ENCODE measurements around the gene NAGLU.
A peak's percentile ranks its signal among the peaks of the same experiment; 100 is the strongest.

NAGLU gene

GRCh38 chr17:42536048-42536371 is at the start of gene NAGLU:
TSS of gene NAGLU (plus strand) at chr17:42536241. CDS start at chr17:42536273, 32 bp downstream.
- peak; percentile 67 for DNase-seq (ENCODE audit: low read depth)

- no peak for DNase-seq (ENCODE audit: low read depth)
Observed at GRCh38 chr17:42488032-42488431, 48.0 kb upstream of the NAGLU start.

- DNase-seq (ENCODE audit: low read depth), result no peak
Observed at GRCh38 chr17:42493319-42493718, 42.7 kb upstream of the NAGLU start.

GRCh38 chr17:42494673-42495072 is 41.4 kb upstream of the NAGLU start:
- DNase-seq (ENCODE audit: low read depth), result no peak

GRCh38 chr17:42498828-42499227 is 37.2 kb upstream of the NAGLU start:
- DNase-seq (ENCODE audit: low read depth), result no peak

GRCh38 chr17:42502091-42502490 is 34.0 kb upstream of the NAGLU start:
- no peak for DNase-seq (ENCODE audit: low read depth)

- no peak for DNase-seq (ENCODE audit: low read depth)
Observed at GRCh38 chr17:42502926-42503325, 33.1 kb upstream of the NAGLU start.

GRCh38 chr17:42507671-42508070 is 28.4 kb upstream of the NAGLU start:
- no peak for DNase-seq (ENCODE audit: low read depth)

GRCh38 chr17:42508426-42509165 is 27.4 kb upstream of the NAGLU start:
- no peak for DNase-seq (ENCODE audit: low read depth)

- no peak for DNase-seq (ENCODE audit: low read depth)
Observed at GRCh38 chr17:42509409-42509808, 26.6 kb upstream of the NAGLU start.

- DNase-seq (ENCODE audit: low read depth), result no peak
Observed at GRCh38 chr17:42509841-42510240, 26.2 kb upstream of the NAGLU start.

GRCh38 chr17:42512246-42512645 is 23.8 kb upstream of the NAGLU start:
- no peak for DNase-seq (ENCODE audit: low read depth)

- no peak for DNase-seq (ENCODE audit: low read depth)
Observed at GRCh38 chr17:42512733-42513251, 23.2 kb upstream of the NAGLU start.

GRCh38 chr17:42513686-42514085 is 22.4 kb upstream of the NAGLU start:
- DNase-seq (ENCODE audit: low read depth), result no peak

GRCh38 chr17:42514279-42514678 is 21.8 kb upstream of the NAGLU start:
- DNase-seq (ENCODE audit: low read depth), result no peak

- DNase-seq (ENCODE audit: low read depth), result no peak
Observed at GRCh38 chr17:42514867-42515266, 21.2 kb upstream of the NAGLU start.

GRCh38 chr17:42517516-42517915 is 18.5 kb upstream of the NAGLU start:
- peak; percentile 72 for DNase-seq (ENCODE audit: low read depth)

- DNase-seq (ENCODE audit: low read depth), result no peak
Observed at GRCh38 chr17:42518046-42518754, 17.8 kb upstream of the NAGLU start.

GRCh38 chr17:42518755-42519545 is 17.1 kb upstream of the NAGLU start:
- no peak for DNase-seq (ENCODE audit: low read depth)

- DNase-seq (ENCODE audit: low read depth), result no peak
Observed at GRCh38 chr17:42519546-42520491, 16.2 kb upstream of the NAGLU start.

- no peak for DNase-seq (ENCODE audit: low read depth)
Observed at GRCh38 chr17:42520540-42520951, 15.5 kb upstream of the NAGLU start.

- no peak for DNase-seq (ENCODE audit: low read depth)
Observed at GRCh38 chr17:42521036-42521435, 15.0 kb upstream of the NAGLU start.
